ENCODE results near the gene PPP1R14B.

Gene PPP1R14B, protein sequence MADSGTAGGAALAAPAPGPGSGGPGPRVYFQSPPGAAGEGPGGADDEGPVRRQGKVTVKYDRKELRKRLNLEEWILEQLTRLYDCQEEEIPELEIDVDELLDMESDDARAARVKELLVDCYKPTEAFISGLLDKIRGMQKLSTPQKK

DNA sequence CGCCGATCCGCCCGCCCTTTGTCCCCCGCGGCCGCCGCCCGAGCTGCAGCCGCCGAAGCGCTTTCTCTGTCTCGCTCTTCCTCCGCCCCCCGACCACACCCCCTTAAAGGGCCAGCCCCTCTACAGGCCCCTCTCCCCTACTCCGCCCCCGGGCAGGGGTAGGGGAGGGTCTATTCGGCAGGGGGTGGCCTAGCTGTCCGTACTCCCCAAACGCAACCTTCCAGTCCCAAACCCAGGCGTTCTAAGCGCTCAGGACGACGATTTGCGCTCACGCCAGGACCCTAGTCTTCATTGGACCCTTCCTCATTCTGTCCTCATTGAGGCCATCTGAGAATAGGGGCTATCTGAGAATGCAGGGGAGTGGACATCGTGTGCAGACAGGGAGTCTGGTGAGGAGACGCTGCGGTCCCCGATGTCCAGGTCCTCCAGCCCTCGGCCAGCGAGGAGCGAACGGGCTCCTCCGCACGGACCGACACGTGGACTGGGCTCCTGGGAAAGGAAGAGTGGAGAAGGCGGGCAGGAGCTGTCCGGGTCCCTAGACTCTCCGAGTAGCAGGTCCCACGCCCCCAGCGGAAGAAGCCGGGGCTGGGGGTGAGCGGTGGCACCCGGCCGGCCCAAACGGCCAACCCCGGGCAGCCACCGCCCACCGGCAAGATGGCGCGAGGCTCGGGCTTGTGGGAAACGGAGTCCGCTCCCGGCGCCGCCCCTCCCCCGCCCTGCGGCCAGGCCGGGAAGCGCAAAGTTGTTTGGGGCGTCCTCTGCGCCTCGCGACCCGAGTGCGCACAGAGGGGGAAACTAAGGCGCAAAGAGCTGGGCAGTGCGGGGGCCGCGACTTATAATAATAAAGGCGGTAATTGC lies at the start of gene PPP1R14B:
TSS of gene PPP1R14B (minus strand) at position 73 of the 858 bp plus-strand sequence. CDS start 270 bp downstream, outside the sequence.
- DNase-seq = peak; percentile 74

DNA sequence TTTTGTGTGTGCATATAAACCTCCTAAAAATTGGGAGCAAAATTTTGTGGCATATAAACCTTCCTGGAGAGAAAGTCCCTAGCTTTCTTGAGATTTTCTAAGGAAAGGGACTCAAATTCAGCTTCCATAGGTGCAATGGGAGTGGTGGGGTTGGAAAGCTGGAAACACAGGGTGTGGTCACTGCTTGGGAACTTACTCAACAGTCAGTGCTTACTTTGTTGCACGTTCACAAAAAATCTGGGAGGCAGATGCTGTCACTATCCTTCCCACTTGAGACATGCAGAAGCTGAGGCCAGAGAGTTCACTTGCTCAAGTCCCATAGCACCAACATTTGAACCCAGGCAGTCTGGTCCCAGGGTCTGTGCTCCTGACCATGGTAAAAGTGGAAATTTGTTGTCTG lies 49.5 kb upstream of the PPP1R14B start:
- no peak for DNase-seq

DNA sequence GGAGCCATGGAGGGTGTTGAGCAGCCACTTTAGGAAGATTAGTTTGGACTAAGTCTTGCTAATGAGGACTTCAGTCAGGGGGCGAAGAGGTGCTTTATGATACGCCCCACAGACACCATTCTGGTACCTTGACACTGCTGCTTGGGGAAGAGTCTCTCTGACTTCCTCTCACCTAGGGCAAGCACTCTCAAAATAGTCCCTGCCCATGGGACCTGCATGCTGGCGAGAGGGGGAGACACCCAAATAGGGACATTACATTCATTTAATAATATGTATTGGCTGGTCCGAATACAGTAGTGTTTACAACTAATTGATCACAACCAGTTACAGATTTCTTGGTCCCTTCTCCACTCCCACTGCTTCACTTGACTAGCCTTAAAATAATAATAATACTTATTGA lies 49.0 kb upstream of the PPP1R14B start:
- no peak for DNase-seq

DNA sequence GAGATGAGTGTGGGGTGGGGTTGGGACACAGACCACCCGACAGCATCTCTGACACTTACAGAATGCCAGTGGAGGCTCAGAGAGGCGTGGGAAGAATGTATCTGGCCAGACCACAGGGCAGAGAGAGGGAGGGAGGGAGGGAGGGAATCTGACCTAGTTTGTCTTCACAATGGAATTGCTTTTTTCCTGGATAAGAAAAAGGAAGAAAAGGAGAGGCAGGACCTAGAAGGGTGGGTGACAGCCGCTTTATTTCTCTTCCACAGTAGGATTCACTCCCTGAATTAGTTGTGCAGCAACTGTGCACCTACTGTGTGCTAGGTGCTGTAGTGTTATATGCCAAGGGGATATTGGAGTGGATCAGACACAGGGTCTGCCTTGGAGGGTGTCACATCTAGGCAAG lies 48.0 kb upstream of the PPP1R14B start:
- no peak for DNase-seq

DNA sequence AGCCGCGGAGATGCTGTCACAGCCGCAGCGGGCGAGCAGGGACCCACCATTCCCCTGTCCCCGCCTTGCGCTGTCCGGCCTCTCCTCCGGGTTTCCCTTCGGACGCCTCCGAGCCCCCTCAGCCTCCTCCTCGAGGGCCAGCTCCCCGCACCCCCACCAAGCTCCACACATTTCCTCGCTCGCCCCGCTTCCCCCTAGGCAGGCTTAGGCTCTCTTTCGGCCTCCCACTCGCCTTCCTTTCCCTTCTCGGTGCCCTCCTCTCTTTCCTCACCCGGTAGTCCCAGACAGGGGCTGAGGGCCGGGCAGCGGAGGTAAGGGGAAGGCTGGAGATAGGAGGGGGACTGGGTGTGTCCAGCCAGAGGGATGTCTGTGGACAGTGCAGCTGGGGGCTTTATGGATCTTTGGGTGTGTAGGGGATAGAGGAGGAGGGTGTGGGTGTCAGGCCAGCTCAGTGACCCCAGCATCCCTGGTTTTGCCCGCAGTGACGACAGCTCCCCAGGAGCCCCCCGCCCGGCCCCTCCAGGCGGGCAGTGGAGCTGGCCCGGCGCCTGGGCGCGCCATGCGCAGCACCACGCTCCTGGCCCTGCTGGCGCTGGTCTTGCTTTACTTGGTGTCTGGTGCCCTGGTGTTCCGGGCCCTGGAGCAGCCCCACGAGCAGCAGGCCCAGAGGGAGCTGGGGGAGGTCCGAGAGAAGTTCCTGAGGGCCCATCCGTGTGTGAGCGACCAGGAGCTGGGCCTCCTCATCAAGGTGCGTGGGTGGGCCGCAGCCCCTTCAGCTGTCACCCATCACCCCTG lies 45.9 kb upstream of the PPP1R14B start:
- peak; percentile 24 for DNase-seq

DNA sequence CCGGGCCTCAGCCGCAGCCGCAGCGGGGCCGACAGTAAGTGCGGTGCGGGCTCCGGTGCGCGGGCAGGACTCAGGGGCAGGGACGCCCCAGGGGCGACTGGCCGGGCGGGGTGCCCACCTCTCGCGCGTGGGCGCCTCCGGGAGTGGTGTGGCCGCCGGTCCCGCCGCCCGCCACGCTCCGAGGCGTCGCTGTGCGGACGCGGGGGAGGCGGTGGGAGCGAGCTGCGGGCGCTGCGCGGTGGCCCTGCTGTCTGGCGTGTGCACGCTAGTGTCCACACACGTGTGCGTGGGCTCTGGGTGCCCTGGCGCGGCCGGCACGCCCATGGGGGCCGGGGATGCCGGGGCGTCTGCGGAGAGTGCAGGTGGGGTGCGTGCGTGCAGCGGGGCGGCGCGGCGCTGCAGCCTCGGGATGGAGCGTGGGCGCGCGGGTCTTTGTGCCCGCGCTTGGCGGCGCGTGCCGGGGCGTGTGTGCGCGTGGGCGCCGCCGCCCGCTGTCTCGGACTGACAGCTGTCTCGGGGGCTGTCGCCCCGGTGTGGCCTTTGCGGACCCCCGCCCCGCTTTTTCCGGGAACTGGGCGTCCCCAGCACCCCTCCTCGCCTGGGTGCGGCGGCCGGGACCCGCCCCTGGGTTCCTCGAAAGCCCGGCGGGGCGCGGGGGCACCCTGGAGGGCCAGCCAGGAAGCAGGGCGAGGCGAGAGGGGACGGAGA lies 45.2 kb upstream of the PPP1R14B start:
- DNase-seq = no peak

DNA sequence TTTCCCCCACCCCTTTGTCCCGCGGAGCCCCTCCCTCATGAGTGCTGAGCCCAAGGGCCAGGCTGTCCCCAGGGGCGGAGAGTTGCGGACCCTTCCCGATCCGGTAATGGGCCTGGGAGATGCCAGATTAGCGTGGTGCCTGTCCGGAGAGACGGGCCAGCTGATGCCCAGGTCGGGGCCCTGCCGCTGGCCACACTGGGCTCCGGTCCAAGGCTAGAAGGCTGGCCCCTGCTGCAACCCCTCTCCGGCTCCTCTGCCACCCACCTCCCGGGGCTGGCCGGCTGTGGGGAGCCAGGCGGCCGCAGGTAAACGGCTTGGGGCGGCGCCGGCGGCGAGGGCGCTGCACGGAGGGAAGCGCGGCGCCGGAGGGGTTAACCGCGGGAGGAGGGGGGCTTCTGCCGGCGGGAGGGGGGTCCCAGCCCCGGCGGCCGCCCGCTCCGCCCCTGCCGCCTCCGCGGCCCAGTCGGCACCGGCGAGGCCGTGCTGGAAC lies 44.6 kb upstream of the PPP1R14B start, which contains the start of gene KCNK4:
TSS of gene KCNK4 (plus strand) at position 41 of the 490 bp plus-strand sequence. CDS start 1,717 bp downstream, outside the sequence.
- DNase-seq = no peak

DNA sequence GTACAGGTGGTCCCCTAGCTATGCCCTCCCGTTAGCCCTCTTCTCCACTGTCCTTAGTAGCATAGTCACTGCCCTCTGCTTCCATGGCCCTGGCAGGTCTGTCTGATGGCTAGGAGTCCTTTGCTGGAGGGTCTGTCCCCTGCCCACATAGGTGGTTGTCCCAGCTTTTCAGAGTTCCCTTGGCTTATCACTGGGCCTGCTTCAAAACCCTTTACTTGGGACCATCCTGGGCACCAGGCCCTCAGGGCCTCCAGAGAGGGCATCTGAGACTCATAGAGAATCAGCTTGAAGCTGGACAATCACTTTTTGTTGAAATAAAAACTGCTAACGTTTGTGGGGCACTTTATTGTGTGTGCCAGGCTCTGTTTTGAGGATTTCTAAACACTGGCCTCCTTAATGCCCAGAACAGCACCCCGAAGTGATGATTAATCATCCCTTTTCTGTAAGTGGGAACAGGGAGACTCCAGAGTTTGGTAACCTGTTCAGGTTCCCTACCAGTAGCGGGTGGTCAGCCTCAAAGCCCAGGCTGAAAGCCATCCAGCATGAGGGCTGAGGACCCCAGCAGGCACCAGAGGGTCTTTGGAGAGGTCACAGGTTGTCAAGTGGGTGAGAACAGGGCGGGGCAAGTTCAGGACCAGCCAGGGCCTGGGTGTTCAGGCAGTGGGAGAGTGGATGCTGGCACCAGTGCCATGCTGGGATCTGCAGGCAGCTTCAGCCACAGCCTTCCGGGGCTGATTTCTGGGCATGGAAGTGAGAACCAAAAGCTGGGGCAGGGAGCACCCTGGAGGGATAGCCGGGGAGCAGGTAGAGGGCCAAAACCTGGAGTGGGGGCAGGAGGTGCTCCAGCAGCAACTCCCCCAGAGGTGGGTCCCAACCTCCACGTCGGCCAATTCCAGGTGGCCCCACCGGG lies 43.9 kb upstream of the PPP1R14B start:
- DNase-seq = no peak

DNA sequence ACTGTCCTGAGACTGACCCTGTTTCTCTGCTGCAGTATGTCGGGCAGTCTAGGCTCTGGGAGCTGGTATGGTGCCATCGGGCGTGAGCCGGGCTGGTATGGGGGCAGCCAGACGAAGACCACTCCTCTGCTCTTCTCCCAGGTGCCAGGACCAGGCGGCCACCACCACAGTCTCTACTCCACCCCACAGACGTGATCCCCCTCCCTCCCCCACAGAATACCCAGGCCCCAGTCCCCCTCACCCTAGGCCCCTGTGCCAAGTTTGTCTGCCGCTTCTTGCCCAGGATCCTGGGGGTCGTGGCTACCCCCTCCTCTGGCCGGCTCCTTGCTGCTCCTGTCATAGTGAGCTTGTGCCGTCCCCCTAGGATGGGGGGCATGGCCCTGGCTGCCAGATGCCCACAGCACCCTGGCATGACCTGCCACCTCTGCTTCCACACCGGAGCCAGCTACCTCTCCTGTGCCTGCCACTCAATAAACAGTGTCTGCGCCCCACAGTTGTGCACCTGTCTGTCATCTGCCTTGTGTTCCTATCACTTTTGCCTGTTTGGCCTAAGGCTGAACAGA lies 42.3 kb upstream of the PPP1R14B start:
- DNase-seq = no peak

DNA sequence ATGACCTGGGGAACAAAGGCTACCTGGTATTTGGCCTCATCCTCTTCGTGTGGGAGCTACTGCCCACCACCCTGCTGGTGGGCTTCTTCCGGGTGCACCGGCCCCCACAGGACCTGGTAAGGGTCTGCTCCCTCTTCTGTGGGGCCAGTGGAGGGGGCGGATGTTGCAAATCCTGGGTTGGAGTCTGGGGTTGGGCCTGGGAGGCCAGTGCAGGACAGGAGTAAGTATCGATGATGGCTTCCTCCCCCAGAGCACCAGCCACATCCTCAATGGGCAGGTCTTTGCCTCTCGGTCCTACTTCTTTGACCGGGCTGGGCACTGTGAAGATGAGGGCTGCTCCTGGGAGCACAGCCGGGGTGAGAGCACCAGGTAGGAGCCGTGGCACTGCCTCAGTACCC lies 41.6 kb upstream of the PPP1R14B start:
- DNase-seq = no peak

DNA sequence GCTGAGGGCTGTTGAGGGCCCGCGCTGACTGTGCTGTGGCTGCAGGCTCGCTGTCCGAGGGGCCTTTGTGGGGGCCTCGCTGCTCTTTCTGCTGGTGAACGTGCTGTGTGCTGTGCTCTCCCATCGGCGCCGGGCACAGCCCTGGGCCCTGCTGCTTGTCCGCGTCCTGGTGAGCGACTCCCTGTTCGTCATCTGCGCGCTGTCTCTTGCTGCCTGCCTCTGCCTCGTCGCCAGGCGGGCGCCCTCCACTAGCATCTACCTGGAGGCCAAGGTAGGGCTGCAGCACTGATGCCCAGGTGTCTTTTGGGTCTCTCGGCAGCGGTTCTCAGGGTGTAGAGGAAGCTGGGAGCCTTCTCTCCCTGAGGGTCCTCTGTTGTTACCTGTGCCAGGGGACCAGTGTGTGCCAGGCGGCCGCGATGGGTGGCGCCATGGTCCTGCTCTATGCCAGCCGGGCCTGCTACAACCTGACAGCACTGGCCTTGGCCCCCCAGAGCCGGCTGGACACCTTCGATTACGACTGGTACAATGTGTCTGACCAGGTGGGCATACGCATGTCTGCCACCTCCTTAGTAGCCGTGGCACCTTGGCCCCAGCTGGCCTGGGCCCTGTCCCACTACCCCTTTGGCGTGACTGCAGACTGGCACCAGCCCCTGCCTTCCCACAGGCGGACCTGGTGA lies 41.1 kb upstream of the PPP1R14B start:
- DNase-seq = no peak

DNA sequence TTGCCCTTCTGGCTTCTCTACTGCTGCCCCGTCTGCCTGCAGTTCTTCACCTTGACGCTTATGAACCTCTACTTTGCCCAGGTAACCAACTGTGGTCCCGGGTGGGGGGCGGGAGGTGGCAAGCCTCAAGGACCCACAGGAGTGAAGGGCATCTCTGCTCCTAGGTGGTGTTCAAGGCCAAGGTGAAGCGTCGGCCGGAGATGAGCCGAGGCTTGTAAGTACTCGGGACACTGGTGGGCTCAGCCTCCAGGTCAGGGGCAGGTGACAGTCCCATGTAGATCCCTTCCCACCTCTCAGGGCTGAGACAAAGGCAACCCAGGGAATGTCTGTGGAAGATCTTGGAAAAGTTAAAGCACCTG lies 40.0 kb upstream of the PPP1R14B start:
- no peak for DNase-seq

DNA sequence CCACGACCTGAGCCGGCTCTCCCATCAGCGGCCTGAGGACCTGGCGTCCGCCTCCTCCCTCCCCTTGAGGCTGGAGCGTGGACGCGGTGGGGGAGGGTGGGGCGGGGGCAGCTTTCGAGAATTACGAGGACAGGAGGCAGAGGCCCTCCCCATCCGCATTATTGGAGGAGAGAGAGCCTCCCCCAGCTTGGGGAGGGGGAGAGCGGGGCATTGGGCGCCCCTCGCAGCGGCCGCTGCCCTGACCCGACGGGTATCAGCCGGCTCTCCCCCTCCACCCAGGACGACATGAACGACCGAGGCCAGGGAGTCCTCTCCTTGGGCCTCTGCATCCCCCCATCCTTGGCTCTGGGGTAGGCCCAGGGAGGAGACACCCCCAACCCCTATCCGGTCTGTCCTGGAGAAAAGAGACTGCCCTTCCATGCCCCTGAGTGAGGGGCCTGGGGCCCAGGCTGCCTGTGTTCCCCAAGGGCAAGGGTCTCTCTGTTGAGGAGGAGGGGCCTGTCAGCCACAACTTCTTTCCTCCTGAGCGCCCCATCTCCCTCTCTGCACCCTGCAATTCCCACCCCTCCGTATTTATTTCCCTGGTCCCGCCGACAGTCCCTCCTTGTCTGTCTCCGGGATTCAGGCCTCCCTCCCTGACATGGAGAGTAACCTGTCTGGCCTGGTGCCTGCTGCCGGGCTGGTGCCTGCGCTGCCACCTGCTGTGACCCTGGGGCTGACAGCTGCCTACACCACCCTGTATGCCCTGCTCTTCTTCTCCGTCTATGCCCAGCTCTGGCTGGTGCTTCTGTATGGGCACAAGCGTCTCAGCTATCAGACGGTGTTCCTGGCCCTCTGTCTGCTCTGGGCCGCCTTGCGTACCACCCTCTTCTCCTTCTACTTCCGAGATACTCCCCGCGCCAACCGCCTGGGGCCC lies 39.4 kb upstream of the PPP1R14B start:
- DNase-seq = no peak

DNA sequence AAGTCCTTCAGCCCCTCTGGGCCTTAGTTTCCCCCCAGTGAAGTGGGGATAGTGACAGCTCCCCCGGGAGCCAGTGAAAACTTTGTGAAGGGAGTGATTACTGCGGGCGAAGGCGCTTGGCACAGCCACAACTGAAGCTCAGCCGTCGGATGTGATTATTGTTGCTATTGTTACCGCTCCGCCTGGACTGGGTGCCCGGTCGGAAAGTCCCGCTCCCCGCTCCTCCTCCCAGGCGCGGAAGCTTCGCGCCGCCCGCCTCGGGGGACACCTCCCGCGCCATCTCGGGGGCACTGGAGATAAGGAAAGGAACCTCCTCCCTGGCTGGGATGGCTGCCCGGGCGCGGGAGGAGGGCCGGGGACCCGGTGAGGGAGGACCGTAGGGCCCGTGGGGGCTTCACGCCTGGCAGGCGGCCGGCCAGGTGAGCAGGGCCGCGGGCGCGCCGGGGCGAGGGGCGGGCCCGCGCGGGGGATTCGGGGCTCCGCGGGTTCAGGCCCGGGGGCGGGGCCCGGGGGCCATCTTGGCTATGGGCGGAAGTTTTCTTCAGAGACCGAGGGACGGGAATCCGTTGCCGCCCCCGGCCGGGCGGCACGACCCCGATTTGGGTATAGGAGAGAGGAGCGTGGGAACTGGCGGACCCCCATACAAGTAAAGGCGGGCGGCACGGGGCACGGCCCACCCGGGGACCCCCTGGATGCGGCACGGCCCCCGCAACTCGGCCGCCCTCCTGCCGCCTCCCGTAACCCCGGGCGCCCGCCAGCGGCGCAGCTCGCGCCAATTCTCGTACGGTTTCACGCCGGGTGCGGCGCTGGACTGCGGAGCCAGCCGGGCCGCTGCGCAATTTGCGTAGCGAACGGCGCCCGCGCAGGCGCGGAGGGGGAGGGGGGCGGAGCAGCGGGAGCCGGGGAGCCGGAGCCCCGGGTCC lies 38.5 kb upstream of the PPP1R14B start, which contains the start of gene GPR137:
TSS of gene GPR137 (plus strand) at position 887 of the 923 bp plus-strand sequence. CDS start 677 bp downstream, outside the sequence.
- peak; percentile 75 for DNase-seq

DNA sequence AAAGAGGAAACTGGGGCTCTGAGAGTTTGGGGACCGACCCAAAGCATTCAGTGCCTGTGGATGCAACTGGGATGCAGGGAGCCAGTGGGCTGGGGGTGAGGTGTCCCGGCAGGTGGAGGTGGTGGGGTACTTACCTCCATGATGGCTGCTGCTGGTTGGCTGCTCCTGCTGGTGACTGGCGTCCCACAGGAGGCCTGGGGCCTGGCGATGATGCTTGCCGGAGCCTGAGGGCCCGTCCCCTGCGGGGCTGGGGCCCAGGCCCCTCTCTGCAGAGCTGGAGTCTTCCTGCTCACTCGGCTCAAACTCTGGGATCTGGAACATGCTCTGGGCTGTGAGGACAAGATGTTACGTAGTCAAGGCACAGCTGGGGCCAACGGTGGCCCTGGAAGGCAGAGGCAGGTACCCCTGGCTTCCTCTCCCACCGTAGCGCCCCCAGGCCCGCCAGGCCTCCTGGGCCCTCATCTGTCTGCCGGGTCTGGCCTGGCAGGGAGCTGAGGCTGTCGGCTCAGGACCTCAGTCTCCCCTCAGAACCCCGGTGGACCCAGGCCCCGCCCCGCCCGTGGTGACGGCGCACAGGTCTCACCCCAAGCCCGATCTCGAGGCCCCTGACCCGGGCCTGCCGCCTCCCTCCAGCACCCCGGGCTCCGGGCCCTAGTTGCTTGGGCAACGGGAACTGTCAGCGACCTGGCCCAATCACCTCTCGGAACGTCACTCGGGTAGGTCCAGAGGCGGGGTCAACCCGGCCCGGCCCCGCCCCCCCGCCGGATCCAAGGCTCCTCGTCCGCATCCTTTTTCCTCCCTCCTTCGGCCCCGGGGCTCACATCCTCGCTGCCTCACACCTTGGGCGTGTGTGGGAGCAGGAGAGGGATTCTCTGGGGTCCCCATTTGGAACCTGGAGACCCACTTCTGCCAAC lies 37.6 kb upstream of the PPP1R14B start, which contains the start of gene BAD:
TSS of gene BAD (minus strand) at position 618 of the 914 bp plus-strand sequence. CDS start at position 321, 297 bp downstream.
- DNase-seq = peak; percentile 93

DNA sequence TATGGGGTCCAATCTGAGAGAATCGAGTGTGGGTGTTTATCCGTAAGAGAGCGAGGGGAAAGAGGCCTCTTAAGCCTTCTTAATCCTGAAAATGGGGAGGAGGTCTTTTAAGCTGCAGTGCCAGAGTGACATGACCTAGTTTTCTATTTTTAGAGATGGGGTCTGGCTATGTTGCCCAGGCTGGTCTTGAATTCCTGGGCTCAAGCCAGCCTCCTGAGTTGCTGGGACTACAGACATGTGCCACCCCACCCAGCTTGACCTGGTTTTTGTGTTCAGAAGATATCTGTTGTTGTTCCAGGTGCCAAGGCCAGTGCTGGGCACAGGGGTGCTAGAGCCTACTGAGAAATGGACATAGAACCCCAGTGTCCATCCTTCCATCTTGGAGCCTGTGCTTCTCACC lies 36.3 kb upstream of the PPP1R14B start:
- no peak for DNase-seq
